ACHN (cell line): ENCODE results near the gene IL31.
"Not testable (repeated sequence)": the region's sequence is repeated elsewhere in the genome, so short reads cannot be mapped to it uniquely, and the experiment has no call there.

Source experiments
- DNase-seq: peaks from one replicate; pipeline ENCODE4 v3.0.0-alpha.2; 2015
- in situ Hi-C: cut with HindIII; loops from 2 replicates; pipeline ENCODE4 v1.10.0; 2017; ENCODE audit warnings: low sequenced_read_pairs, low pct_ligation_motif_present, low pct_unique_long_range_greater_than_20kb

The IL31 gene

DNA sequence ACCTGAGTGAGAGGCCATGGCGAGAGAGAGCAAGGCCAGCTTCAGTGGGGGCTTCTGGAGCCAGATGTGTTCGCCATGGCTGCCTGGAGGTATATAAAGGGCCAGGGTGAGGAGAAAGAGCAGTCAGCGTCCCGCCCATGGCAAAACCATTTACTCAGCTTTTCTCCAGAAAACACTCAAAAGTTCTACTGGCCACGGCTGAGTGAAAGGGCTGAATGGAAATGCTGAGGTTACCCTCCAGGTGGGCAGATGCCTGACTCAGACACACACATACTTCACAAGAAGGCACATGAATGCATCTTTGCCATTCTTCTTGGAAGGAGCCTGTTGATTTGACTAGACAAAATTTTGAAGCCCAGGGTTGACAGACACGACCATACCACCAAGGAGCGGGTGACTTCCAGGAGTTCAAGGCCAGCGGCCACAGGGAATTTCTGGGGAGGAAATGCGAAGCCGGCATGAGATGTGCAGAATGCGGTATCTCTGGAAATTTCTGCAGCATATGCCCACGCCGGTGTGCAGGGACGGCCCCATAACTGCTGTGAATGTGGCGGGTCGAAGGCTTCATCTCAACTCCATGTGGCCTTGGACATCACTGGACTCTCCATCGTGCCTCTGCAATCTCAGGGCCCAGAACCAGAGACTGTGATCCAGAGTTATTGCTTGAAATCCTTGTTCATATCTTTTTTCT lies at the start of gene IL31:
Gene IL31, minus strand, starts transcription at position 67 of the 691 bp plus-strand sequence. Its CDS starts 49 bp downstream, at position 18.
- DNase-seq: no peak
- in situ Hi-C loops: no loop called here

GRCh38 chr12:122216445-122216844 lies 42.4 kb upstream of the IL31 start:
- in situ Hi-C loops: no loop called here
- DNase-seq: no peak

GRCh38 chr12:122215771-122216170 lies 41.8 kb upstream of the IL31 start:
- DNase-seq: no peak
- in situ Hi-C loops: no loop called here

DNA sequence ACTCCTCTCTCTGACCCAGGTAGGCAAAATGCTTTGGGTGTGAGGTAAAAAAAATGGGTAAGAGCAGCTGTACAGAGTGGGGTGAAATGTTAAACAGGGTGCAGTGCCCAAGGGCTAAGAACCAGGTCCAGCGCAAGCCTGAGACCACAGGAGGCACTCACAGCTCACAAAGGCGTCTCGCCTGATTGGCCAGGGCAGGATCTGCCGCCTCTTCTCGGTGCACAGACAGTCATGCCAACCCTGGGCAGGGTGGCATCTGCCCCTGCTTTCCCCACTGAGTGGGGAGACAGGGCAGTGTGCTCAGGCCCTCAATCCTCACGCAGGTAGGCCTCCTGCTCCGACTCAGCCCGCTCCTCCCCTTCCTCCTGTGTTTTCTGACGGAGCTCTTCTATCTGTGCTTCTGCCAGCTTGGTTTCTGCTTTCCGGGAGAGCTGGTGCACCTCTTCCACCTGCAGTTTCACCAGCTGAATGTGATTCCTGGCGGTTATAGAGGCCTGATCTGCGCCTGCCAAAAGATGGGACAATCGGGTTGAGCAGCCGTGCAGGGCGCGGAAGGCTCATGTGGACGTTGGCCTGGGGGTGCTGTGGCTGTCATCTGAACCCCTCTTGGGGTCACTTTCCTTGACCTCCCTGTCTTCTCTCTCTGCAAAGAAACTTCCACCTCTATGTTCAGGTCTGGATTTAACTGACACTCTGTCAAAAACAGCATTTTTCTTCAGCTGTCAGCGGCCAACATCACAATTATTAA lies 34.2 kb upstream of the IL31 start:
- in situ Hi-C loops: no loop called here
- DNase-seq: no peak

GRCh38 chr12:122207391-122207790 lies 33.4 kb upstream of the IL31 start:
- DNase-seq: no peak
- in situ Hi-C loops: no loop called here

DNA sequence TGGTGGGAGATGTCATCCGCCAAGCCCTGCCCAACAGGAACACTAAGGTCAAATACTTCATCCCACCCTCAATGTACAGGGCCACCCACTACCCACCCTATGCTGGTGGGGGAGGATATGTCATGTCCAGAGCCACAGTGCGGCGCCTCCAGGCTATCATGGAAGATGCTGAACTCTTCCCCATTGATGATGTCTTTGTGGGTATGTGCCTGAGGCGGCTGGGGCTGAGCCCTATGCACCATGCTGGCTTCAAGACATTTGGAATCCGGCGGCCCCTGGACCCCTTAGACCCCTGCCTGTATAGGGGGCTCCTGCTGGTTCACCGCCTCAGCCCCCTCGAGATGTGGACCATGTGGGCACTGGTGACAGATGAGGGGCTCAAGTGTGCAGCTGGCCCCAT lies 33.0 kb upstream of the IL31 start:
- in situ Hi-C loops: no loop called here
- DNase-seq: no peak

- DNase-seq: no peak
- in situ Hi-C loops: no loop called here
Observed at GRCh38 chr12:122206111-122206881, 32.3 kb upstream of the IL31 start.

DNA sequence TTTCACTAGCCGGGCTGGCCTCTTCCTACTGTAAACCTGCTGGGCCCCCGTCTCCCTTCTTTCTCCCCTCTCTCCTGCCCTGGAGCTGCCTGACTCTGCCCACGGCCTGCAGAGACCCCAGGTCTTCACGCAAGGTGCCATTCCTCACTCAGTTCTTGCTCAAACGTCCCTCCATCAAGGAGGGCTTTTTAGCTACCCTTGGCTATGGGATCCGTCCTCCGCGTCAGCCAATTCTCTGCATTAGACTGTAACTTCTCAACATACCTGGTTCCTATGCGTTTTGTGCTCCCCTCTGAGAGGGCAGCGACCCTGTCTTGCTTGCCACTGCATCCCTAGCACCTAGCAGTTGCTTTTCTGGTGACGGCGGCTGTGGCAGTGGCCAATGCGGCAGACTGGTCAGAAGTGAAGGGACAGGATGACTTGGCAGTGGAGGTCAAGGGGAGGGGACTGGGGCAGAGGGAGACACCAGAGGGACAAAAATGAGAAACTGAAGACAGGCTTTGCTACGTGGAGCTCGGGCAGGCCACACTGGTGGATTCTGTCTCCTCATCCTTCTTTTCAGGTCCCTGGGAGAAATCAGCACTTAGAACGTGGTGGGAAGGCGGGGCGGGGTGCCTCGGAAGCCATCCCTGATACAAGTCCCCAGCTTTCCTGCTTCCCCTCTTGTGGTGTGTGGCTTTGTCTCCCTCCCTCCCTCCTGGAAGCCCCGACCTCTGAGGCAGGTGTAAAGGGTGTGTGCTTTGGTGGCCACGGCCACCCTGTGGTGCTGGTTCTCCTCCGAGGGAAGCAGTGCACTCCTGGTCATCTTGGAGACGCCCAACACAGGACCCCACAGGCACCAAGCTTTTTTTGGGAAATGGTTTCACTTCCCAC lies 31.3 kb upstream of the IL31 start:
- in situ Hi-C loops: no loop called here

DNA sequence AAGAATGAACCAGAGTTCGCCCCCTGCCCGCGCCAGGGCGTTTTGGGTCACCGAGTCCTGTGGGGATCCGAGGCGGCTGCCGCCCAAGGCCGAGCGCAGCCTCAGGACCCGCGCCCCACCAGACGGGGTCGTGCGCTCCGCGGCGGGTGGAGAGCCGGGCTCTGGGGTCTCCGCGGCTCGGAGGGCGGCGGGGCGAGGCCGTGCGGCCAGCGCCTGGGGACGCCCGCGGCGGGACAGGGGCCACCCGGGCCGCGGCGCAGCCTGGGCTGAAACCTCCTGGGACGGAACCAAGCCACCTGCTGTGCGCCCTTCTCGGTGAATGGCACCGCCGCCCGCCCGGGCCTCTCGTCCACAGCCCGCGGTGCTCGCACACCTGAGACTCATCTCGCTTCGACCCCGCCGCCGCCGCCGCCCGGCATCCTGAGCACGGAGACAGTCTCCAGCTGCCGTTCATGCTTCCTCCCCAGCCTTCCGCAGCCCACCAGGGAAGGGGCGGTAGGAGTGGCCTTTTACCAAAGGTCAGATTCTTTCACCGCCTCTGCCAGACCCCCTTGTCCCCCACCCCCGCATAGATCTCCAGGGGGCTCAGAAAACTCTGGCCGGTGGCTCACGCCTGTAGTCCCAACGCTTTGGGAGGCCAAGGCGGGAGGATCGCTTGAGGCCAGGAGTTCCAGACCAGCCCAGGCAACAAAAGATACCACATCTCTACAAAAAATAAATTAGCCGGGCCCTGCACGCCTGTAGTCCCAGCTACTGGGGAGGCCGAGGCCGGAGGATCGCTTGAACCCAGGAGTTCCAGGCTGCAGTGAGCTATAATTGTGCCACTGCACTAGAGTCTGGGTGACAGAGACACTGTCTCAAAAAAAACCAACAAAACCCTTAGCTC lies 30.4 kb upstream of the IL31 start:
- in situ Hi-C loops: no loop called here
- DNase-seq: no peak

More for the DNA sequence above, 31.3 kb upstream of the IL31 start:
- no peak for DNase-seq

DNA sequence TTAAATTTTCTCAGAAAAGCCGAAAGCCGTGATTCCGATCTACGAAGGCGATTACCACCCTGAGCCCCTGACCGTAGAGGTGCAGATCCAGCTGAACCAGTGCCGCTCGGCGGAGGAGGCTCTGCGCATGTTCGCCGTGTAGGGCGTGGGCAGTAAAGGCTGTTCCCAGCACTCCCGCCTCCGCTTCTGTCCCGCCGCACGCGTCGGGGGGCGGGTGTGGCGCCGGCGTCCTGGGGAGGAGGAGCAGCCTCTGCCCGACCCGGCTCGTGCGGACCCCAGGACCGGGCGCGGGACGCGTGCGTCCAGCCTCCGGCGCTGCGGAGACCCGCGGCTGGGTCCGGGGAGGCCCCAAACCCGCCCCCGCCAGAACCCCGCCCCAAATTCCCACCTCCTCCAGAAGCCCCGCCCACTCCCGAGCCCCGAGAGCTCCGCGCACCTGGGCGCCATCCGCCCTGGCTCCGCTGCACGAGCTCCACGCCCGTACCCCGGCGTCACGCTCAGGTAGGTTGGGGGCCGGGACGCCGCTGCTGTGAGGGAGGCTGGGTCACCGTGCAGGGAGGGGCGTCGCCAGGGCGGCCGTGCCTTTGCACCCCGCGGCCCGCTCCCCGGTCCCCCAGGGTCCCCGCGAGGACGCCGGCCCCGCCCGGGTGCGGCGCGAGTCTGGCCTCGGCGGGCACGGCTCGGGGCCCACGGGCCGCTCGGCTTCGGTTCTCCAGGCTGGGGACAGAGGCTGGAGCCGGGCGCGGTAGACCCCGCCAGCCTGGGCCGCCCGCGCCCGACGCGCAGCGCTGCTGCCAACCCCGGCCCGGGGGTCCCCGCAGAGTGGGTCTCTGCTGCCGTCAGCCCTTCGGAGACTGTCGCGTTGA lies 29.5 kb upstream of the IL31 start, which contains the start of gene B3GNT4:
Gene B3GNT4, plus strand, starts transcription at position 409 of the 866 bp plus-strand sequence. CDS start 910 bp downstream, outside the sequence.
- DNase-seq: peak; percentile 77

DNA sequence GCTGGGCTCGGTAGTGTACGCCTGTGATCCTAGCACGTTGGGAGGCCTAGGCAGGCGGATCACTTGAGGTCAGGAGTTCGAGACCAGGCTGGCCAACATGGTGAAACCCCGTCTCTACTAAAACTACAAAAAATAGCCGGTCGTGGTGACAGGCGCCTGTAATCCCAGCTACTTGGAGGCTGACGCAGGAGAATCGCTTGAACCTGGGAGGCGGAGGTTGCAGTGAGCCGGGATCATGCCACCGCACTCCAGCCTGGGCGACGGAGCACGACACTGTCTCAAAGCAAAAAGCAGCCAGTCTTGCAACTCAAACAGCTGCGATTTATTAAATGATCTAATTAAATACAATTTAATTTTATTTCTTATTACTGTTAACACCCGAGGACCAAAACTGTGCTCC lies 28.8 kb upstream of the IL31 start:
- DNase-seq, in situ Hi-C loops: not testable (repeated sequence)

More for the DNA sequence above, 29.5 kb upstream of the IL31 start, which contains the start of gene B3GNT4:
- in situ Hi-C loops: no loop called here

- in situ Hi-C loops: no loop called here
- no peak for DNase-seq
Observed at GRCh38 chr12:122202017-122202416, 28.0 kb upstream of the IL31 start.

DNA sequence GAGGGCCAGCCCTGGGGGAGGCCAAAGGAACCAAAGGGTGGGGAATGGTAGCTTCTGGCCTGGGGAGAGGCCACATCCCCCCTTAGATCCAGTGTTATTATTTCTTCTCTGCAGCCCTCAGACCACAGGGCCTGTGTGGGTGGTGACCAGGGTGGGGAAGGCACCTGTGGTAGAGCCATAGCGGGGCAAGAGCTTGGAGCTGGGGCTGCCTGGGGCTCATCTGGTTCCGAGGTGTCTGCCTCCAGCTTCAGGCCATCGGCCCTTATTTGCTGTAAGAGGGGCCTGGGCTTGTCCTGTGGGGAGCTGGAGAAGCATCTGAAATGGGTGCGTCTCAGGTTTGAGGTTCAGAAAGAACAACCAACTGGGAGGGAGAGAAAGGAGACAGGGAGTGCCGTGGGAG lies 27.4 kb upstream of the IL31 start:
- in situ Hi-C loops: no loop called here

DNA sequence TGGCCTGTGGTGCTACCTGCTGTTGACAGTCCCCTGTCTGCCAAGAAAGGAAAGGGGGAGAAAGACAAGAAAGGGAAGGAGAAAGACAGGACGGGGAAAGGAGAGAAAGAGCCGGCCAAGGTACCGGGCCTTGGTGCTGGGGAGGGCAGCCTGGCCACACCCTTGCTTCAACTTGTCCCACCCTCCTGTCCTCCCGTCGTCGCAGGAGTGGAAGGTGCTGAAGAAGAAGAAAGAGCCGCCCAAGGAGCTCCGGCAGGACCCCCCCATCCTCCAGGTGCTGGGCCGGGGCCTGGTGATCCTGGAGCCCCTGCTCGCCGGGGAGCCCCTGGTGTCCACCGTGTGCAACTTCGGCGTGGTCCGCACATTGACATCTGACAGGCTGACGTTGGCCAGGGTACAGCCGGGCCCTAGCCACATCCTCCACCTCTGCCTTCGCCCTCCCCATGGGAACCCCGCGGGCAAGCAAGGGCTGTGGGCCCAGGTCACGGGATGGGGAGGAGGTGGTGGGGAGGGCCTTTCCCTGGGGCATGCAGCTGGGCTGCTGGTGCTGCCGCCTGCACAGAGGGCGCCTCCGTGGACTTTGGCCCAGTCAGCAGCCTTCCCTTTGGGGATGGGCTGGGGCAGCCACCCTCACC lies 26.6 kb upstream of the IL31 start:
- no peak for DNase-seq

More for the DNA sequence above, 27.4 kb upstream of the IL31 start:
- DNase-seq: no peak

GRCh38 chr12:122199484-122200355 lies 25.7 kb upstream of the IL31 start:
- in situ Hi-C loops: no loop called here
- DNase-seq: no peak

More for the DNA sequence above, 26.6 kb upstream of the IL31 start:
- in situ Hi-C loops: no loop called here
